SK-MEL-5 (cell line): ENCODE results near the gene IGF2BP3. TPM values are rescaled to one million over a fixed set of nuclear protein-coding genes. Genes with fewer than 3 reads are reported as not detected.

Source experiments
- DNase-seq: peaks from one replicate; pipeline ENCODE4 v3.0.0-alpha.2; 2016; ENCODE audit warnings: low read depth, low spot score
- in situ Hi-C: cut with HindIII; loops from 2 replicates; pipeline ENCODE4 v1.10.0; 2016; ENCODE audit warnings: low sequenced_read_pairs, high pct_unique_total_duplicates, low pct_unique_long_range_greater_than_20kb
- total RNA-seq: library from RNA; depleted of rRNA; stranded (reverse); fragments of >200 nt; shearing (Covaris generic); gene quantifications from 2 replicates; pipeline ENCODE4 v1.2.3, GENCODE V29; 2014

IGF2BP3 gene
- total RNA-seq, 1 experiment from 2014 or later: 69.0 TPM

GRCh38 chr7:23299770-23300300 lies 170.5 kb downstream of the IGF2BP3 start:
- in situ Hi-C loops: no loop called here
- no peak for DNase-seq

GRCh38 chr7:23298885-23299769 lies 171.2 kb downstream of the IGF2BP3 start, which contains the start of gene MALSU1:
TSS of gene MALSU1 (plus strand) at chr7:23299339. CDS start at chr7:23299353, 14 bp downstream.
- peak; percentile 99 for DNase-seq
- in situ Hi-C loops: no loop called here

GRCh38 chr7:23298141-23298881 lies 172.0 kb downstream of the IGF2BP3 start:
- in situ Hi-C loops: no loop called here
- DNase-seq: peak; percentile 81

- no peak for DNase-seq
- in situ Hi-C loops: no loop called here
These were observed 174.9 kb downstream of the IGF2BP3 start for GRCh38 chr7:23295401-23295697.

GRCh38 chr7:23294549-23295400 lies 175.5 kb downstream of the IGF2BP3 start:
- in situ Hi-C loops: no loop called here
- DNase-seq: peak; percentile 30

- in situ Hi-C loops: no loop called here
These were observed 176.7 kb downstream of the IGF2BP3 start for GRCh38 chr7:23293500-23294073.

GRCh38 chr7:23292623-23293022 lies 177.7 kb downstream of the IGF2BP3 start:
- in situ Hi-C loops: no loop called here
- DNase-seq: no peak

More at GRCh38 chr7:23293500-23294073, 176.7 kb downstream of the IGF2BP3 start:
- DNase-seq: no peak

GRCh38 chr7:23291957-23292560 lies 178.2 kb downstream of the IGF2BP3 start:
- DNase-seq: no peak
- in situ Hi-C loops: no loop called here

- in situ Hi-C loops: no loop called here
- no peak for DNase-seq
These were observed 179.3 kb downstream of the IGF2BP3 start for GRCh38 chr7:23290993-23291392.

GRCh38 chr7:23287612-23288011 lies 182.7 kb downstream of the IGF2BP3 start:
- in situ Hi-C loops: no loop called here
- no peak for DNase-seq

GRCh38 chr7:23285657-23286646 lies 184.3 kb downstream of the IGF2BP3 start:
- DNase-seq: no peak
- in situ Hi-C loops: no loop called here

- no peak for DNase-seq
- in situ Hi-C loops: no loop called here
These were observed 185.4 kb downstream of the IGF2BP3 start for GRCh38 chr7:23284871-23285270.

- in situ Hi-C loops: no loop called here
- no peak for DNase-seq
These were observed 187.2 kb downstream of the IGF2BP3 start for GRCh38 chr7:23283086-23283485.

GRCh38 chr7:23279819-23280525 lies 190.3 kb downstream of the IGF2BP3 start:
- DNase-seq: no peak
- in situ Hi-C loops: no loop called here

- DNase-seq: peak; percentile 87
- in situ Hi-C loops: no loop called here
These were observed 192.8 kb downstream of the IGF2BP3 start for GRCh38 chr7:23277359-23277989.
